Stomach (tissue), 9 donors: ENCODE results near the gene BRIX1. TPM values are rescaled to one million over a fixed set of nuclear protein-coding genes. Genes with fewer than 3 reads are reported as not detected.
"Not testable (repeated sequence)": the region's sequence is repeated elsewhere in the genome, so short reads cannot be mapped to it uniquely, and the experiment has no call there.

Experiments
- DNase-seq, 2 donors: peaks; one replicate each; pipeline versions ENCODE4 v3.0.0 to v3.0.0-alpha.2; 2013 to 2019
- H3K27ac ChIP-seq, 5 donors: fragments of 200-600 bp in 4 of 5; sonication (generic) in 4 of 5; one replicate each; pipeline ENCODE4 v1.5.1; 2013 to 2019; ENCODE audit warnings: mild to moderate bottlenecking in 1 of 5, moderate library complexity in 1 of 5
- H3K27me3 ChIP-seq, 3 donors: fragments of 200-600 bp; sonication (generic); one replicate each; pipeline ENCODE4 v1.5.1; 2017 to 2019; ENCODE audit warnings: mixed run types in 1 of 3
- H3K36me3 ChIP-seq, 4 donors: fragments of 200-600 bp; sonication (generic); 1 replicate in 3 of 4; 2 replicates in 1 of 4; pipeline ENCODE4 v1.5.1; 2016 to 2019
- H3K4me1 ChIP-seq, 4 donors: fragments of 200-600 bp; sonication (generic); one replicate each; pipeline ENCODE4 v1.5.1; 2016 to 2019
- H3K4me3 ChIP-seq, 4 donors: fragments of 200-600 bp; sonication (generic) in 3 of 4; one replicate each; pipeline ENCODE4 v1.5.1; 2016 to 2019; ENCODE audit warnings: mild to moderate bottlenecking in 1 of 4
- H3K9me3 ChIP-seq, 4 donors: fragments of 200-600 bp; sonication (generic); one replicate each; pipeline ENCODE4 v1.5.1; 2016 to 2019
- CTCF ChIP-seq, 7 experiments: fragments of 450-650 bp in 4 of 7; fragments of 200-600 bp in 3 of 7; sonication (generic) in 3 of 7; IDR thresholded peaks; one replicate each; pipeline ENCODE4 v1.5.1; 2016 to 2019; ENCODE audit warnings: antibody characterized with exemption in 7 of 7, control low read depth in 2 of 7, mild to moderate bottlenecking in 1 of 7
- EP300 ChIP-seq: sonication (generic); formaldehyde crosslinking; IDR thresholded peaks from one replicate; pipeline ENCODE4 v1.6.1; 2017; ENCODE audit warnings: antibody characterized with exemption
- POLR2A ChIP-seq, 4 donors: fragments of 450-650 bp; IDR thresholded peaks; one replicate each; pipeline ENCODE4 v1.6.1; 2016; ENCODE audit warnings: antibody characterized with exemption in 4 of 4, control low read depth in 2 of 4, mild to moderate bottlenecking in 1 of 4, moderate library complexity in 1 of 4
- POLR2AphosphoS5 ChIP-seq, 3 donors: sonication (generic); formaldehyde crosslinking; IDR thresholded peaks; one replicate each; pipeline ENCODE4 v1.6.1; 2016; ENCODE audit warnings: antibody characterized with exemption in 3 of 3
- WGBS, 5 donors: extraction: QIAGEN DNeasy Blood & Tissue Kit in 3 of 5; methylation state at CpG; one replicate each; pipeline versions ENCODE4 v1.1.5 to v1.1.7; 2013 to 2018; 5-methylcytosine and 5-hydroxymethylcytosine counted together
- intact Hi-C: fragments of 100-400 bp; cut with DNase I; formaldehyde crosslinking; loops from one replicate; pipeline ENCODE4 v1.15.1; 2023; ENCODE audit warnings: low total_unique reads
- polyA plus RNA-seq, 3 donors: library from polyadenylated mRNA; stranded (reverse); fragments of 200-250 nt; gene quantifications; one replicate each; pipeline ENCODE4 v1.2.3, GENCODE V29; 2013
- total RNA-seq, 5 donors: library from RNA; depleted of rRNA; stranded (reverse); fragments of >200 nt; gene quantifications; one replicate each; pipeline versions ENCODE4 v1.1.0 to v1.2.3, GENCODE V29; 2014 to 2016
- donor health status: healthy with polysubstance abuse.
- donor health status: Bipolar disorder and iron deficiency.
- donor health status: healthy.

Gene BRIX1
- total and polyA plus RNA-seq, 8 donors = 3.8 to 36.2 (median 18.3) TPM; not detected in 1

GRCh38 chr5:34914671-34915138 is 806 bp upstream of the BRIX1 start:
- H3K36me3 ChIP-seq = peaks cover 3 to 43% (median 38%) of the 10 kb centered on the region in 4 donors
- H3K27ac ChIP-seq = peak overlapping the region; percentile 87 to 92 (median 88)
- H3K27me3 ChIP-seq = no peaks in the 10 kb centered on the region
- H3K9me3 ChIP-seq = no peaks in the 10 kb centered on the region
- DNase-seq = peak; percentile 36 to 50
- 1 to 3% (median 1%) methylated on average over 14 to 20 of the region's 20 CpGs for WGBS, 5 donors
- TF ChIP-seq POLR2AphosphoS5 (IDR thresholded peaks at IDR 0.05) (no peak), EP300 (no peak), POLR2A (IDR thresholded peaks at IDR 0.05) (no peak), CTCF (IDR thresholded peaks at IDR 0.05) (no peak)
- peaks cover 28 to 46% (median 37%) of the 10 kb centered on the region in 4 donors for H3K4me1 ChIP-seq
- intact Hi-C loops = no loop called here
- H3K4me3 ChIP-seq = peak overlapping the region; percentile 78 to 88 (median 87)

- intact Hi-C loops = no loop called here
- H3K27ac ChIP-seq = peak overlapping the region; percentile 87 to 92 (median 88)
- H3K4me3 ChIP-seq = peak overlapping the region; percentile 78 to 88 (median 87)
- no peaks in the 10 kb centered on the region for H3K27me3 ChIP-seq
- no peaks in the 10 kb centered on the region for H3K9me3 ChIP-seq
- peaks cover 28 to 46% (median 37%) of the 10 kb centered on the region in 4 donors for H3K4me1 ChIP-seq
- no peak for DNase-seq
- 0 to 1% (median 0%) methylated on average over 20 of the region's 20 CpGs for WGBS, 5 donors
- peaks cover 5 to 43% (median 38%) of the 10 kb centered on the region in 4 donors for H3K36me3 ChIP-seq
- TF ChIP-seq EP300 = no peak
These were observed 313 bp downstream of the BRIX1 start for GRCh38 chr5:34915856-34916192.

GRCh38 chr5:34916518-34916917 is 1.0 kb downstream of the BRIX1 start:
- DNase-seq = no peak
- 6 to 18% (median 12%) methylated on average over 6 of the region's 6 CpGs for WGBS, 5 donors
- H3K36me3 ChIP-seq = peaks cover 9 to 43% (median 38%) of the 10 kb centered on the region in 4 donors
- no peak overlapping the region for H3K27ac ChIP-seq
- no peaks in the 10 kb centered on the region for H3K27me3 ChIP-seq
- H3K9me3 ChIP-seq = no peaks in the 10 kb centered on the region
- TF ChIP-seq POLR2A (IDR thresholded peaks at IDR 0.05) = no peak
- TF ChIP-seq CTCF (IDR thresholded peaks at IDR 0.05) = no peak
- H3K4me3 ChIP-seq = peak overlapping the region; percentile 78 to 88 (median 87)
- intact Hi-C loops = no loop called here
- peaks cover 28 to 46% (median 37%) of the 10 kb centered on the region in 4 donors for H3K4me1 ChIP-seq

GRCh38 chr5:34918025-34918424 is 2.5 kb downstream of the BRIX1 start:
- H3K36me3 ChIP-seq = peaks cover 15 to 46% (median 43%) of the 10 kb centered on the region in 4 donors
- WGBS, 5 donors = 73 to 85% (median 84%) methylated on average over 4 of the region's 4 CpGs
- H3K27ac ChIP-seq = no peak overlapping the region
- H3K4me1 ChIP-seq = peaks cover 28 to 42% (median 35%) of the 10 kb centered on the region in 4 donors
- no peaks in the 10 kb centered on the region for H3K9me3 ChIP-seq
- TF ChIP-seq POLR2A (IDR thresholded peaks at IDR 0.05) (no peak), POLR2AphosphoS5 (IDR thresholded peaks at IDR 0.05) (no peak), CTCF (IDR thresholded peaks at IDR 0.05) (no peak), EP300 (no peak)
- DNase-seq = no peak
- intact Hi-C loops = no loop called here
- no peak overlapping the region for H3K4me3 ChIP-seq
- H3K27me3 ChIP-seq = no peaks in the 10 kb centered on the region

- Histone ChIP-seq H3K36me3 (peaks cover 25 to 56% (median 53%) of the 10 kb centered on the region in 4 donors), H3K27me3 (no peaks in the 10 kb centered on the region), H3K4me1 (peaks cover 21 to 38% (median 29%) of the 10 kb centered on the region in 4 donors), H3K9me3 (no peaks in the 10 kb centered on the region), H3K27ac (no peak overlapping the region), H3K4me3 (no peak overlapping the region)
- 84 to 87% (median 87%) methylated on average over 4 of the region's 4 CpGs for WGBS, 5 donors
- TF ChIP-seq POLR2A (IDR thresholded peaks at IDR 0.05) (no peak), CTCF (IDR thresholded peaks at IDR 0.05) (no peak), POLR2AphosphoS5 (IDR thresholded peaks at IDR 0.05) (no peak), EP300 (no peak)
- no peak for DNase-seq
- intact Hi-C loops = no loop called here
These were observed 3.6 kb downstream of the BRIX1 start for GRCh38 chr5:34919077-34919476.

DNA sequence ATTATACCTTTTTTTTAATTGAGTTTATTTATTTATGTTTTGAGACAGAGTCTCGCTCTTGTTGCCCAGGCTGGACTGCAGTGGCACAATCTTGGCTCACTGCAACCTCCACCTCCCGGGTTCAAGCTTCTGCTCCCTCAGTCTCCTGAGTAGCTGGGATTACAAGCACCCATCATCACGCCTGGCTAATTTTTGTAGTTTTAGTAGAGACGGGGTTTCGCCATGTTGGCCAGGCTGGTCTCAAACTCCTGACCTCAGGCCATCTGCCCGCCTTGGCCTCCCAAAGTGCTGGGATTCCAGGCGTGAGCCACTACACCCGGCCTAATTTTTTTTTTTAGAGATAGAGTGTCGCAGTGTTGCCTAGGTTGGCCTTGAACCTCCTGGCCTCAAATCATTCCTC is 7.7 kb downstream of the BRIX1 start:
- DNase-seq, H3K4me3 ChIP-seq, intact Hi-C loops, H3K27me3 ChIP-seq, H3K9me3 ChIP-seq: not testable (repeated sequence)
- H3K36me3 ChIP-seq = peaks cover 27 to 82% (median 80%) of the 10 kb centered on the region in 4 donors
- H3K27ac ChIP-seq = peak overlapping the region in 1 of 5 donors; percentile 49
- WGBS, 5 donors = 88 to 95% (median 93%) methylated on average over 9 of the region's 9 CpGs
- H3K4me1 ChIP-seq = peaks cover 0 to 15% (median 3%) of the 10 kb centered on the region in 4 donors
